Esophagus squamous epithelium (tissue), 5 donors: ENCODE data around the gene CENPP. TPM values are rescaled to one million over a fixed set of nuclear protein-coding genes. Genes with fewer than 3 reads are reported as not detected.
"Not testable (repeated sequence)": the region's sequence is repeated elsewhere in the genome, so short reads cannot be mapped to it uniquely, and the experiment has no call there.

Experiments
- DNase-seq: peaks from one replicate; lab custom pipeline; 2025; lab: John Stamatoyannopoulos, UW
- H3K27ac ChIP-seq, 4 donors: fragments of 200-600 bp; sonication (generic); one replicate each; pipeline ENCODE4 v1.5.1; 2016 to 2019; ENCODE audit warnings: mild to moderate bottlenecking in 1 of 4
- H3K27me3 ChIP-seq, 4 donors: fragments of 200-600 bp; sonication (generic); 1 replicate in 3 of 4; 2 replicates in 1 of 4; pipeline versions ENCODE4 v1.5.1 to v1.6.0; 2017 to 2021; ENCODE audit warnings: antibody characterized with exemption in 1 of 4
- H3K36me3 ChIP-seq, 3 donors: fragments of 200-600 bp; sonication (generic); one replicate each; pipeline ENCODE4 v1.5.1; 2016 to 2019
- H3K4me1 ChIP-seq, 3 donors: fragments of 200-600 bp; sonication (generic); one replicate each; pipeline ENCODE4 v1.5.1; 2017 to 2019
- H3K4me3 ChIP-seq, 4 donors: fragments of 200-600 bp; sonication (generic); 1 replicate in 3 of 4; 2 replicates in 1 of 4; pipeline ENCODE4 v1.5.1; 2016 to 2019; ENCODE audit warnings: mild to moderate bottlenecking in 2 of 4, moderate library complexity in 1 of 4
- H3K9me3 ChIP-seq, 3 donors: fragments of 200-600 bp; sonication (generic); one replicate each; pipeline ENCODE4 v1.5.1; 2016 to 2019
- CTCF ChIP-seq, 6 experiments: fragments of 450-650 bp in 4 of 6; fragments of 200-600 bp in 2 of 6; sonication (generic) in 2 of 6; IDR thresholded peaks; one replicate each; pipeline ENCODE4 v1.5.1; 2016 to 2019; ENCODE audit warnings: antibody characterized with exemption in 6 of 6, mild to moderate bottlenecking in 4 of 6, moderate library complexity in 4 of 6
- POLR2A ChIP-seq, 4 donors: fragments of 450-650 bp; IDR thresholded peaks; one replicate each; pipeline ENCODE4 v1.6.1; 2017; ENCODE audit warnings: antibody characterized with exemption in 4 of 4, mild to moderate bottlenecking in 4 of 4, moderate library complexity in 3 of 4
- WGBS, 2 donors: methylation state at CpG; one replicate each; pipeline ENCODE4 v1.1.5; 2018; 5-methylcytosine and 5-hydroxymethylcytosine counted together
- intact Hi-C: fragments of 100-400 bp; cut with DNase I; formaldehyde crosslinking; loops from one replicate; pipeline ENCODE4 v1.15.0; 2022
- total RNA-seq, 4 donors: library from RNA; depleted of rRNA; stranded (reverse); fragments of >200 nt; gene quantifications; one replicate each; pipeline ENCODE4 v1.1.0, GENCODE V29; 2016
- donor health status: DM: yes; HTN: yes; CAD: no.

Gene CENPP
- total RNA-seq, 4 donors from 2014 or later, result 6.0 to 10.7 (median 7.5) TPM

- 80 to 84% methylated on average over 2 of the region's 2 CpGs for WGBS, 2 donors
- intact Hi-C loops, result no loop called here
- no peak overlapping the region for H3K27ac ChIP-seq
Observed at GRCh38 chr9:92564982-92565381, 239.2 kb downstream of the CENPP start.

DNA sequence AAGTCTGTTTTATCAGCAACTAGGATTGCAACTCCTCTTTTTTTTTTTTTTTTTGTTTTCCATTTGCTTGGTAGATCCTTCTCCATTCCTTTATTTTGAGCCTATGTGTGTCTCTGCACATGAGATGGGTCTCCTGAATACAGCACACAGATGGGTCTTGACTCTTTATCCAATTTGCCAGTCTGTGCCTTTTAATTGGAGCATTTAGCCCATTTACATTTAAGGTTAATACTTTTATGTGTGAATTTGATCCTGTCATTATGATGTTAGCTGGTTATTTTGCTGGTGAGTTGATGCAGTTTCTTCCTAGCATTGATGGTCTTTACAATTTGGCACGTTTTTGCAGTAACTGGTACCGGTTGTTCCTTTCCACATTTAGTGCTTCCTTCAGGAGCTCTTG lies 246.1 kb downstream of the CENPP start:
- H3K27me3 ChIP-seq, DNase-seq, intact Hi-C loops, H3K4me1 ChIP-seq, H3K36me3 ChIP-seq, H3K27ac ChIP-seq, H3K9me3 ChIP-seq, H3K4me3 ChIP-seq: not testable (repeated sequence)
- 83 to 94% methylated on average over 2 of the region's 2 CpGs for WGBS, 2 donors

More at GRCh38 chr9:92564982-92565381, 239.2 kb downstream of the CENPP start:
- Histone ChIP-seq H3K4me3 (no peak overlapping the region), H3K36me3 (no peaks in the 10 kb centered on the region), H3K9me3 (no peaks in the 10 kb centered on the region), H3K27me3 (no peaks in the 10 kb centered on the region), H3K4me1 (peaks cover 6 to 43% (median 8%) of the 10 kb centered on the region in 3 donors)
- TF ChIP-seq POLR2A (IDR thresholded peaks at IDR 0.05) (no peak), CTCF (IDR thresholded peaks at IDR 0.05) (no peak)
- DNase-seq, result no peak

DNA sequence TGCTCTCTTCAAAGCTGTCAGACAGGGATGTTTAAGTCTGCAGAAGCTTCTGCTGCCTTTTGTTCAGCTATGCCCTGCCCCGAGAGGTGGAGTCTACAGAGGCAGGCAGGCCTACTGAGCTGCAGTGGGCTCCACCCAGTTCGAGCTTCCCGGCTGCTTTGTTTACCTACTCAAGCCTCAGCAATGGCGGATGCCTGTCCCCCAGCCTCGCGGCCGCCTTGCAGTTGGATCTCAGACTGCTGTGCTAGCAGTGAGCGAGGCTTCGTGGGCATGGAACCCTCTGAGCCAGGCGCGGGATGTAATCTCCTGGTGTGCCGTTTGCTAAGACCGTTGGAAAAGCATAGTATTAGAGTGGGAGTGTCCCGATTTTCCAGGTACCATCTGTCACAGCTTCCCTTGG lies 247.9 kb downstream of the CENPP start:
- intact Hi-C loops, result not testable (repeated sequence)

DNA sequence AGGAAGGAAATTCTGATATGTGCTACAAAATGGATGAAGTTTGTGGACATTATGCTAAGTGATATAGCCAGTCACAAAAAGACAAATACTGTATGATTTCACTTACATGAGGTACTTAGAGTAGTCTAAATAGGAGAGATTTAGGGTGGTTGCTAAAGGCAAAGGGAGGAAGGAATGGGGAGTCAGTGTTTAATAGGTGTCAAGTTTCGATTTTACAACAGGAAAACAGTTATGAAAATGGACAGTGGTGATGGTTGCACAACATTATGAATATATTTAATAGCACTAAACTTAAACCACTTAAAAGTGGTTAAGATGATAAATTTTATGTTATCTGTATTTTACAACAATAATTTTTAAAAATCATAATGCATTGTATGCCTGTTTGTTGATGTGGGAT lies 250.4 kb downstream of the CENPP start:
- Histone ChIP-seq H3K36me3 (no peaks in the 10 kb centered on the region), H3K27ac (no peak overlapping the region), H3K4me3 (no peak overlapping the region), H3K4me1 (no peaks in the 10 kb centered on the region), H3K27me3 (no peaks in the 10 kb centered on the region), H3K9me3 (no peaks in the 10 kb centered on the region)
- no peak for DNase-seq
- 59 to 69% methylated on average over 1 of the region's 1 CpG for WGBS, 2 donors
- intact Hi-C loops, result no loop called here
- no peak for TF ChIP-seq POLR2A (IDR thresholded peaks at IDR 0.05)
- no peak for TF ChIP-seq CTCF (IDR thresholded peaks at IDR 0.05)

More for the DNA sequence above, 247.9 kb downstream of the CENPP start:
- 95 to 100% methylated on average over 5 to 6 of the region's 14 CpGs for WGBS, 2 donors
- not testable (repeated sequence) for H3K27me3 ChIP-seq, H3K27ac ChIP-seq, H3K4me1 ChIP-seq, H3K4me3 ChIP-seq, H3K36me3 ChIP-seq, DNase-seq, H3K9me3 ChIP-seq

DNA sequence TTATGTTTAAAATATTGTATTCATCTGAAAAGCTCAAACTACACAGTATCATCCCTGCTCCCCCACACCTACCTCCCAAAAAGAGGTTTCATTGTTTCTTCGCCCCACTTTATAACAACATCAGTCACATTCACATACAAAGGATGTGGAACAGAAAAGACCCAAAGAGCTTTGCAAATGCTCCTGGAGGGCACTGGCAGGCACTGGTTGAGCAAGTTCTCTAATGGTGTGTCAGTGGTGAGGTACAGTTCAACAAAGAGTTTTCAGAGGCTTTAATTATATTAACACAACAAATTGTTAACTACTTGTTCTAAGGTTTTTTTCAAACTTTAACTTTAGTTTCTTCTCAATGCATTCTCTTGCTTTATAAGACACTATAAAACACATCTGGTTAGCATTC lies 264.2 kb downstream of the CENPP start:
- no peak overlapping the region for H3K4me3 ChIP-seq
- TF ChIP-seq POLR2A (IDR thresholded peaks at IDR 0.05) (no peak), CTCF (IDR thresholded peaks at IDR 0.05) (no peak)
- H3K36me3 ChIP-seq, result no peaks in the 10 kb centered on the region
- H3K9me3 ChIP-seq, result no peaks in the 10 kb centered on the region
- H3K27me3 ChIP-seq, result no peaks in the 10 kb centered on the region
- intact Hi-C loops, result loop anchor here (10.0 kb wide), 1 partner anchor 85 kb away; no protein-coding TSS in a partner anchor
- peak overlapping the region in 3 of 4 donors; percentile 35 to 81 (median 67) for H3K27ac ChIP-seq
- H3K4me1 ChIP-seq, result peaks cover 10 to 50% (median 13%) of the 10 kb centered on the region in 3 donors
- 31 to 44% methylated on average over 1 of the region's 1 CpG for WGBS, 2 donors
- no peak for DNase-seq

DNA sequence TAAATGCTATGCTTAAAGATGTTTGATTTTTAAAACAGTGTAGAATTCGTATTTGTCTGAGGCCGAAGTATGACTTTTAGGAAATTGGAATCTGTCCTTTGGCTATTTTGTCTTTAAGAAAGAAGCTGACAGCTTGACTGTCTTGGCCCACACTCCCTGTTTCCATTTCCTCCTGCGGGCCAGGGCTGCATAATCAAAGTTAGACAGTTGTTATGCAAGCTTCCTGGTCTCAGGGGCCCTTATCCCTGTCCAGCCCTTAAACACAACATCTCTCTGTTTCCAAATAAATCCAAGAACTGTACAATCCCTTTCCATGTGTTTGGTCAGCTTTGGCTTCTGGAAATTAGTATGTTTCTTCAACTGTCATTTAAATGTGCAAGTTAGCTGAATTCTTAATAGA lies 264.6 kb downstream of the CENPP start:
- DNase-seq, result no peak
- H3K27ac ChIP-seq, result peak overlapping the region in 3 of 4 donors; percentile 35 to 81 (median 67)
- H3K36me3 ChIP-seq, result no peaks in the 10 kb centered on the region
- H3K4me3 ChIP-seq, result no peak overlapping the region
- intact Hi-C loops, result loop anchor here (10.0 kb wide), 1 partner anchor 86 kb away; no protein-coding TSS in a partner anchor
- WGBS, 2 donors, result 9 to 28% methylated on average over 3 of the region's 3 CpGs
- TF ChIP-seq POLR2A (IDR thresholded peaks at IDR 0.05), result no peak
- no peak for TF ChIP-seq CTCF (IDR thresholded peaks at IDR 0.05)
- H3K27me3 ChIP-seq, result no peaks in the 10 kb centered on the region
- no peaks in the 10 kb centered on the region for H3K9me3 ChIP-seq
- H3K4me1 ChIP-seq, result peaks cover 10 to 45% (median 13%) of the 10 kb centered on the region in 3 donors
